Medulla oblongata (tissue), 1 donor: ENCODE results near the gene CD72.
"Not testable (repeated sequence)": the region's sequence is repeated elsewhere in the genome, so short reads cannot be mapped to it uniquely, and the experiment has no call there.

Source experiments
- DNase-seq: peaks from one replicate; pipeline ENCODE4 v3.0.0-alpha.2; 2015; ENCODE audit errors: extremely low spot score

CD72 gene

GRCh38 chr9:35593581-35593980, 24.6 kb downstream of the CD72 start:
- no peak for DNase-seq

- DNase-seq: not testable (repeated sequence)
Measured at GRCh38 chr9:35588506-35588905, 29.7 kb downstream of the CD72 start.

- not testable (repeated sequence) for DNase-seq
Measured at GRCh38 chr9:35584681-35585080, 33.5 kb downstream of the CD72 start.

GRCh38 chr9:35583521-35583920, 34.7 kb downstream of the CD72 start:
- DNase-seq: not testable (repeated sequence)

GRCh38 chr9:35579659-35580227, 38.5 kb downstream of the CD72 start:
- not testable (repeated sequence) for DNase-seq

GRCh38 chr9:35579130-35579529, 39.1 kb downstream of the CD72 start:
- no peak for DNase-seq

GRCh38 chr9:35577486-35577885, 40.7 kb downstream of the CD72 start:
- no peak for DNase-seq

- no peak for DNase-seq
Measured at GRCh38 chr9:35575478-35575877, 42.7 kb downstream of the CD72 start.

GRCh38 chr9:35574578-35575122, 43.6 kb downstream of the CD72 start:
- DNase-seq: no peak

GRCh38 chr9:35570709-35571504, 47.3 kb downstream of the CD72 start:
- DNase-seq: no peak

- no peak for DNase-seq
Measured at GRCh38 chr9:35569206-35569605, 49.0 kb downstream of the CD72 start.

GRCh38 chr9:35568196-35568595, 50.0 kb downstream of the CD72 start:
- no peak for DNase-seq

- no peak for DNase-seq
Measured at GRCh38 chr9:35566417-35566816, 51.8 kb downstream of the CD72 start.

GRCh38 chr9:35564658-35565061, 53.6 kb downstream of the CD72 start:
- peak; percentile 18 for DNase-seq

- peak; percentile 29 for DNase-seq
Measured at GRCh38 chr9:35563791-35564197, 54.4 kb downstream of the CD72 start.

- DNase-seq: no peak
Measured at GRCh38 chr9:35562895-35563780, 55.1 kb downstream of the CD72 start.

- DNase-seq: no peak
Measured at GRCh38 chr9:35561468-35562261, 56.5 kb downstream of the CD72 start.

GRCh38 chr9:35560625-35561337, 57.4 kb downstream of the CD72 start:
- no peak for DNase-seq
